Glutamatergic neuron (in vitro differentiated cells): ENCODE data around the gene NDUFC2. TPM values are rescaled to one million over a fixed set of nuclear protein-coding genes. Genes with fewer than 3 reads are reported as not detected.
"Not testable (repeated sequence)": the region's sequence is repeated elsewhere in the genome, so short reads cannot be mapped to it uniquely, and the experiment has no call there.

Source experiments
- DNase-seq: peaks from one replicate; pipeline ENCODE4 v3.0.0; 2022
- H3K27ac Mint-ChIP-seq: one replicate; pipeline ENCODE4 v1.8.0; 2020; ENCODE audit warnings: mild to moderate bottlenecking, mixed read lengths, inconsistent platforms; ENCODE audit not compliant: unreplicated experiment
- H3K27me3 Mint-ChIP-seq: one replicate; pipeline ENCODE4 v1.8.0; 2020; ENCODE audit warnings: mild to moderate bottlenecking, moderate library complexity, mixed read lengths, inconsistent platforms; ENCODE audit not compliant: unreplicated experiment
- H3K36me3 Mint-ChIP-seq: one replicate; pipeline ENCODE4 v1.8.0; 2020; ENCODE audit warnings: mild to moderate bottlenecking, mixed read lengths, inconsistent platforms; ENCODE audit not compliant: unreplicated experiment
- H3K4me1 Mint-ChIP-seq: one replicate; pipeline ENCODE4 v1.8.0; 2020; ENCODE audit warnings: mild to moderate bottlenecking, low read depth, mixed read lengths, inconsistent platforms; ENCODE audit not compliant: unreplicated experiment
- H3K4me3 Mint-ChIP-seq: one replicate; pipeline ENCODE4 v1.8.0; 2020; ENCODE audit warnings: mild to moderate bottlenecking, mixed read lengths, inconsistent platforms; ENCODE audit not compliant: unreplicated experiment
- H3K9me3 Mint-ChIP-seq: one replicate; pipeline ENCODE4 v1.8.0; 2020; ENCODE audit warnings: mild to moderate bottlenecking, moderate library complexity, mixed read lengths, inconsistent platforms; ENCODE audit not compliant: unreplicated experiment
- total RNA-seq: library from RNA; stranded (reverse); fragmentation: NEBNext Ultra II Directional; extraction: Animal tissue kit (Norgen Biotek cat#: 25700); gene quantifications from one replicate; pipeline ENCODE4 v1.2.1, GENCODE V29; 2021; ENCODE audit not compliant: unreplicated experiment
- TF ChIP-seq, protein P1 (sequence below): fragments of 200-600 bp; sonication (generic); IDR thresholded peaks from one replicate; pipeline ENCODE4 v1.5.0; 2021; ENCODE audit not compliant: partially characterized antibody, unreplicated experiment

NDUFC2 gene
- total RNA-seq, 1 donor from 2014 or later = 221 TPM

DNA sequence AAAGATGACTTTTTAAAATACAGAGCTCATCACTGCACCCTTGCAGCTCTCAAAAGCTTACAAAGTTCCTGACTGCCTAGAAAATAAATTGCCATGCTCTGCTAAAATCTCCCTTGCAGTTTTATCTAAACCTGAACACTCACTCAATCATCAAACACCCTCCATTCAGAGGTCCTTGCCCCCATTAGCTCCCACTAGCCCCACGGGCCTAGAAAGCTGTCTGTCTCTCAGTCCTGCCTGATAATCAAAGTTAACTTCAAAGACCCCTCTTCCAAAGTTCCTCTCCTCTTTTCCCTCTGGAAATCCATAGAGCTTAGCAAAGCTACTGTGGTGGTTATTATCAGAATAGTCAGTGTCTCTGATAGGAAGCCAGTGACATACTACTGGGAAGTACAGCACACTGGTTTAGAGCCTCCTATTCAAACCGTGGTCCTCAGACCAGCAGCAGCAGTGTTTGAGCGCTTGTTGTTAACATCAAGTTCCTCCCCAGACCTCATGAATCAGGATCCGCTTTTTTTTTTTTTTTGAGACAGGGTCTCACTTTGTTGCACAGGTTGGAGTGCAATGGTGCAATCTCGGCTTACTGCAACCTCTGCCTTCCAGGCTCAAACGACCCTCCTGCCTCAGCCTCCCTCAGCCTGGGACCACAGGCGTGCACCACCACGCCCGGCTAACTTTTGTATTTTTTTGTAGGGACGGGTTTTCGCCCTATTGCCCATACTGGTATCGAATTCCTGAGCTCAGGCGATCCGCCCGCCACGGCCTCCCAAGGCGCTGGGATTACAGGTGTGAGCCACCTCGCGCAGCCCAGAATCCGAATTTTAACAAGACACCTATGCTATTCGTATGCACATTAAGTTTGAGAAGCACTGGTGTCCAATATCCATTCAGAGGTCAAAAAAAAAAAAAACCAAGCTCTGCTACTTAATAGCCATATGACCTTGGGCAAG, 1.2 kb downstream of the NDUFC2 start:
- TF ChIP-seq, protein P1, sequence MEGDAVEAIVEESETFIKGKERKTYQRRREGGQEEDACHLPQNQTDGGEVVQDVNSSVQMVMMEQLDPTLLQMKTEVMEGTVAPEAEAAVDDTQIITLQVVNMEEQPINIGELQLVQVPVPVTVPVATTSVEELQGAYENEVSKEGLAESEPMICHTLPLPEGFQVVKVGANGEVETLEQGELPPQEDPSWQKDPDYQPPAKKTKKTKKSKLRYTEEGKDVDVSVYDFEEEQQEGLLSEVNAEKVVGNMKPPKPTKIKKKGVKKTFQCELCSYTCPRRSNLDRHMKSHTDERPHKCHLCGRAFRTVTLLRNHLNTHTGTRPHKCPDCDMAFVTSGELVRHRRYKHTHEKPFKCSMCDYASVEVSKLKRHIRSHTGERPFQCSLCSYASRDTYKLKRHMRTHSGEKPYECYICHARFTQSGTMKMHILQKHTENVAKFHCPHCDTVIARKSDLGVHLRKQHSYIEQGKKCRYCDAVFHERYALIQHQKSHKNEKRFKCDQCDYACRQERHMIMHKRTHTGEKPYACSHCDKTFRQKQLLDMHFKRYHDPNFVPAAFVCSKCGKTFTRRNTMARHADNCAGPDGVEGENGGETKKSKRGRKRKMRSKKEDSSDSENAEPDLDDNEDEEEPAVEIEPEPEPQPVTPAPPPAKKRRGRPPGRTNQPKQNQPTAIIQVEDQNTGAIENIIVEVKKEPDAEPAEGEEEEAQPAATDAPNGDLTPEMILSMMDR = no peak
- Mint-ChIP-seq H3K4me1 (peaks cover 19% of the 10 kb centered on the region), H3K27me3 (peaks cover 3% of the 10 kb centered on the region), H3K9me3 (peaks cover 7% of the 10 kb centered on the region), H3K27ac (peak overlapping the region; percentile 90), H3K36me3 (no peaks in the 10 kb centered on the region), H3K4me3 (peak overlapping the region; percentile 97)
- DNase-seq = no peak

DNA sequence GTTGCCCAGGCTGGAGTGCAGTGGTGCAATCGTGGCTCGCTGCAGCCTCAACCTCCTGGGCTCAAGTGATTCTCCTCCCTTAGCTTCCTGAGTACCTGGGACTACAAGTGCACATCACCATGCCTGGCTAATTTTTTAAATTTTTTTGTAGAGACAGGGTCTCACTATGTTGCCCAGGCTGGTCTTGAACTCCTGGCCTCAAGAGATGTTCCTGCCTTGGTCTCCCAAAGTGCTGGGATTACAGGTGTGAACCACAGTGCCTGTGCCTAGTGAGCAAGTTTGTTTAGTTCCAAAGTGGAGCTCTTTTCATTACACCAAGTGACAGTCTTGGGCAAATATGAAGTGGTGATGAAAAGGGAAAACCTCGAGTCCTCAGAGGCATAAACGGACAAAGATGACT, 2.1 kb downstream of the NDUFC2 start:
- H3K4me3 Mint-ChIP-seq = peak overlapping the region; percentile 97
- DNase-seq, H3K27me3 Mint-ChIP-seq, H3K36me3 Mint-ChIP-seq, H3K9me3 Mint-ChIP-seq: not testable (repeated sequence)
- peaks cover 19% of the 10 kb centered on the region for H3K4me1 Mint-ChIP-seq
- H3K27ac Mint-ChIP-seq = peak overlapping the region; percentile 22

DNA sequence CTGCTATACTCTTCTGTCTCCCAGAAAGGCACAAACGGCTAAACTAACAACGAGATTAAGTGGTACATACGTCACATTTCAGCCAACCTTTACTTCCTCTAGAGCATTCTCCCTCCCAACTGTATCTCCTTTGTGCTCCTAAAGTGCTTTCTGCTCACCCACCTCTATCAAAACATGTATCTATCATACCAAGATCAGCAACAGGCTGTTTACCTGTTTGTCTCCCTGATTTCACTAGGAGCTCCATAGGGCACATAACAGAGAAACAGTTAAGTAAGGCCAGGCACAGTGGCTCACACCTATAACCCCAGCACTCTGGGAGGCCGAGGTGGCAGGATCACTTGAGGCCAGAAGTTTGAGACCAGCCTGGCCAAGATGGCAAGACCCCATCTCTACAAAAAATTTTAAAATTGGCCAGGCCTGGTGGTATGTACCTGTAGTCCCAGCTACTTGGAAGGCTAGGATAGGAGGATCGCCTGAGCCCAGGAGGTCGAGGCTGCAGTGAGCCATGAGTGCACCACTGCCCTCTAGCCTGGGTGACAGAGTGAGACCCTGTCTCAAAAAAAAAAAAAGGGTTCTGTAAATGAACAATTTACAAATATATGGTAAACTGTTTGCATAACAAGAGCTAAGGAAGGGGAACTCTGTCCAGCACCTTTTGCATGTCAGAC, 2.8 kb downstream of the NDUFC2 start:
- Mint-ChIP-seq H3K4me3 (peak overlapping the region; percentile 1), H3K36me3 (no peaks in the 10 kb centered on the region), H3K9me3 (peaks cover 8% of the 10 kb centered on the region), H3K4me1 (peaks cover 19% of the 10 kb centered on the region), H3K27me3 (peaks cover 3% of the 10 kb centered on the region), H3K27ac (no peak overlapping the region)
- TF ChIP-seq, protein P1 = no peak
- DNase-seq = no peak

DNA sequence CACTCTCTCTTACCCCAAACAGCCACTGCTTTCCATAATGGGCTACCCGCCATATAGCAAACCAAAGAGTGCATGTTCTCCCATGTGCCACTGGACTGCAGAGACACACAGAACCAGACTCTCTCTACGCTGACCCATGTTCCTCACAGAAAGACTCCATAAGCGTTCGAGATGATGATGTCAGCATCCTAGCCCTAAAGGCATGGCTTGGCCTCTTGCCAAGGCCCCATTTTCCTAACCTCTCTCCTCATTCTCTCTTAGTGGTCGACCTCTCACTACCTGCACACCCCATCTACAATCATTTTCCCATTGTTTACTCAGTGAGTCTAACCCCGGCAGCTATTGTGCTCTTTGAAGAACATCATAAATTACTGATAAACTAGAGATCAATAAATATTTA, 4.9 kb downstream of the NDUFC2 start:
- H3K27me3 Mint-ChIP-seq = peaks cover 2% of the 10 kb centered on the region
- peaks cover 17% of the 10 kb centered on the region for H3K4me1 Mint-ChIP-seq
- peak overlapping the region; percentile 15 for H3K27ac Mint-ChIP-seq
- no peak overlapping the region for H3K4me3 Mint-ChIP-seq
- no peaks in the 10 kb centered on the region for H3K36me3 Mint-ChIP-seq
- DNase-seq = peak; percentile 27
- peaks cover 6% of the 10 kb centered on the region for H3K9me3 Mint-ChIP-seq
- TF ChIP-seq, protein P1 = no peak

DNA sequence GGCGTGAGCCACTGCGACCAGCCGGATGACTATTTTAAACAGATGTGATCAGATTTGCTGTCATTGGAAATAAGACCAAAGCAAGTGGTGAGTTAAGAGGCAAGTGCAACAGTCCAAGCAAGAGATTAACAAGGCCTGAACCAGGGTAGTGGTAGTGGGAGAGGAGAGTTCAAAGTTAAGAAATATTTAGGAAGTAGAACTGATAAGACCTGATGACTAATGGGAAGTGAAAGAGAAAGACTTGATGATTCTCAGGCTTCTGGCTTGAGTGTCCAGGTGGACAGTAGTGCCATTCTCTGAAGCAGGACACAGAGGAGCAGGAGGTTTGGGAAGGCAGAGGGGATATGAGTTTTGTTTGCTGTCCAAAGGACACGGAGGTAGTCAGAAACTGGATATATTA, 7.2 kb downstream of the NDUFC2 start:
- H3K27me3 Mint-ChIP-seq = no peaks in the 10 kb centered on the region
- TF ChIP-seq, protein P1 = no peak
- H3K27ac Mint-ChIP-seq = no peak overlapping the region
- no peak for DNase-seq
- peaks cover 1% of the 10 kb centered on the region for H3K9me3 Mint-ChIP-seq
- H3K4me1 Mint-ChIP-seq = peaks cover 9% of the 10 kb centered on the region
- H3K4me3 Mint-ChIP-seq = no peak overlapping the region
- peaks cover 8% of the 10 kb centered on the region for H3K36me3 Mint-ChIP-seq
